AG20443 (cell line): ENCODE measurements around the gene KPNA5.
"Not testable (repeated sequence)": the region's sequence is repeated elsewhere in the genome, so short reads cannot be mapped to it uniquely, and the experiment has no call there.

Source experiments
- DNase-seq: peaks from one replicate; pipeline ENCODE4 v3.0.0; 2012; ENCODE audit warnings: low spot score, mixed read lengths

KPNA5 gene

GRCh38 chr6:116680880-116681672, at the start of gene KPNA5:
Gene KPNA5 (plus strand): TSS chr6:116681211. CDS start chr6:116681335, 124 bp downstream.
- DNase-seq: peak; percentile 96

- DNase-seq: no peak
These were observed 49.5 kb upstream of the KPNA5 start for GRCh38 chr6:116631379-116631990.

- DNase-seq: no peak
These were observed 47.3 kb upstream of the KPNA5 start for GRCh38 chr6:116633685-116634084.

GRCh38 chr6:116648156-116648555, 32.9 kb upstream of the KPNA5 start:
- no peak for DNase-seq

- no peak for DNase-seq
These were observed 31.9 kb upstream of the KPNA5 start for GRCh38 chr6:116649129-116649528.

GRCh38 chr6:116651916-116652315, 29.1 kb upstream of the KPNA5 start:
- no peak for DNase-seq

GRCh38 chr6:116661594-116661993, 19.4 kb upstream of the KPNA5 start:
- no peak for DNase-seq

GRCh38 chr6:116662202-116662601, 18.8 kb upstream of the KPNA5 start:
- no peak for DNase-seq

GRCh38 chr6:116663308-116663707, 17.7 kb upstream of the KPNA5 start:
- DNase-seq: no peak

GRCh38 chr6:116664169-116664568, 16.8 kb upstream of the KPNA5 start:
- not testable (repeated sequence) for DNase-seq

- no peak for DNase-seq
These were observed 15.5 kb upstream of the KPNA5 start for GRCh38 chr6:116665464-116665863.

GRCh38 chr6:116666869-116667268, 14.1 kb upstream of the KPNA5 start:
- no peak for DNase-seq

- no peak for DNase-seq
These were observed 13.4 kb upstream of the KPNA5 start for GRCh38 chr6:116667623-116668022.

- DNase-seq: no peak
These were observed 8.7 kb upstream of the KPNA5 start for GRCh38 chr6:116672306-116672705.

GRCh38 chr6:116676021-116676420, 5.0 kb upstream of the KPNA5 start:
- DNase-seq: no peak

- peak; percentile 41 for DNase-seq
These were observed 1.3 kb downstream of the KPNA5 start for GRCh38 chr6:116682334-116682712.

GRCh38 chr6:116685437-116685993, 4.5 kb downstream of the KPNA5 start:
- no peak for DNase-seq

GRCh38 chr6:116686475-116687101, 5.6 kb downstream of the KPNA5 start:
- DNase-seq: not testable (repeated sequence)

GRCh38 chr6:116691154-116691553, 10.1 kb downstream of the KPNA5 start:
- DNase-seq: no peak

GRCh38 chr6:116692873-116693272, 11.9 kb downstream of the KPNA5 start:
- DNase-seq: not testable (repeated sequence)

GRCh38 chr6:116693275-116693674, 12.3 kb downstream of the KPNA5 start:
- not testable (repeated sequence) for DNase-seq

GRCh38 chr6:116695401-116695800, 14.4 kb downstream of the KPNA5 start:
- no peak for DNase-seq

- no peak for DNase-seq
These were observed 16.5 kb downstream of the KPNA5 start for GRCh38 chr6:116697480-116697879.
